Fibroblast of the aortic adventitia (primary cell): ENCODE results near the gene WDR27. TPM values are rescaled to one million over a fixed set of nuclear protein-coding genes. Genes with fewer than 3 reads are reported as not detected.

Experiments used
- DNase-seq: peaks from one replicate; pipeline ENCODE4 v3.0.0-alpha.2; 2010; ENCODE audit warnings: low read depth
- H3K4me3 ChIP-seq: 2 replicates; pipeline ENCODE4 v1.5.1; 2011; ENCODE audit warnings: low read depth, mild to moderate bottlenecking, control low read depth, low read length, moderate library complexity
- CTCF ChIP-seq: IDR thresholded peaks from 2 replicates; pipeline ENCODE4 v1.5.1; 2011; ENCODE audit warnings: mild to moderate bottlenecking, low read length, control low read depth, inconsistent platforms; ENCODE audit not compliant: insufficient read depth
- total RNA-seq: library from RNA; depleted of rRNA; stranded (reverse); fragments of >200 nt; gene quantifications from 2 replicates; pipeline ENCODE4 v1.2.3, GENCODE V29; 2012; ENCODE audit warnings: low replicate concordance

Gene WDR27
- total RNA-seq, 1 donor = 19.9 TPM

GRCh38 chr6:169409742-169410312 lies 292.0 kb downstream of the WDR27 start:
- no peak for TF ChIP-seq CTCF
- H3K4me3 ChIP-seq = no peak overlapping the region
- DNase-seq = no peak

GRCh38 chr6:169407325-169407724 lies 294.5 kb downstream of the WDR27 start:
- TF ChIP-seq CTCF = no peak
- DNase-seq = peak; percentile 18
- no peak overlapping the region for H3K4me3 ChIP-seq

Other genes starting within 250 kb of the WDR27 start
- 47.2 and 57.1 TPM in 2 replicates for gene C6orf120, start 97 bp upstream of the WDR27 start, total RNA-seq
- gene PHF10, start 22.5 kb upstream of the WDR27 start, total RNA-seq = 10.5 and 18.9 TPM in 2 replicates
- gene DYNLT2, start 49.5 kb upstream of the WDR27 start, total RNA-seq = 1.7 and 2.0 TPM in 2 replicates
- gene ERMARD, start 49.6 kb upstream of the WDR27 start, total RNA-seq = 15.0 and 18.3 TPM in 2 replicates